ENCODE data around the gene CFAP73.

Gene CFAP73

DNA sequence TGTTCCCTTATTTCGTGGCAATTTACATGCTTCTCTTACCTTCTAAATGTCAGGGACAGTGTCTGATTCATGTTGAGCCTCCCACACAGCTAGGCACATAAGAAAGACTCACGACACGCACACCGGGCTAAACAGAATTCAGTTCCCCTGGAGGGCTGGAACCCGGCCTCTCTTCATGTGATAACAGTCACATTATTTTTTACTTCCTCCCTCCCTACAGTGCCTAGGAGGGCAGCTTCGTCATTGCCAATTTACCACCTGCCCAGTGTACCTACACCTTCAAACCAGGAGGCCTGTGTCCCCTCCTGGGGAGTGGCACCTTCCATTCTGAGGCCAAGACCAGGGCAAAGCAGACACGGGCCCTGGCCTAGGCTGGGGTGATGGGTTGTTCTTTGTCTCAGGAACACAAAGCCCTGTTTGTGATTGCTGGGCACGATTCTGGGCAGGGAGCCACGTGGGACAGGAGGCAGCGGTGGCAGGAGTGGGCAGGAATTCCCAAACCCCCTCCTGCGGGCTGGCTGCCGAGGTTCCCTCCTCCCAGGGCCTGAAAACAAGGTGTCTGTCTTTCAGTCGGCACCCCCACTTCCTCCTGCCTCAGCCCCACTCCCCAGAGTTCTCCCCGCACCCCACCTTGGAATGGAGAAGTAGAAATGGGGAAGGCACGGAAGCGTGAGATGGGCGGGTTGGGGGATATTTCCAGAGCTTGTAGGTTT, 7.2 kb upstream of the CFAP73 start:
- DNase-seq (ENCODE audit: insufficient read length, low spot score) (no peak), FAIRE-seq (no peak)
- no peak for TF ChIP-seq POLR2A (IDR thresholded peaks at IDR 0.05; ENCODE audit: low read depth, low read length)

DNA sequence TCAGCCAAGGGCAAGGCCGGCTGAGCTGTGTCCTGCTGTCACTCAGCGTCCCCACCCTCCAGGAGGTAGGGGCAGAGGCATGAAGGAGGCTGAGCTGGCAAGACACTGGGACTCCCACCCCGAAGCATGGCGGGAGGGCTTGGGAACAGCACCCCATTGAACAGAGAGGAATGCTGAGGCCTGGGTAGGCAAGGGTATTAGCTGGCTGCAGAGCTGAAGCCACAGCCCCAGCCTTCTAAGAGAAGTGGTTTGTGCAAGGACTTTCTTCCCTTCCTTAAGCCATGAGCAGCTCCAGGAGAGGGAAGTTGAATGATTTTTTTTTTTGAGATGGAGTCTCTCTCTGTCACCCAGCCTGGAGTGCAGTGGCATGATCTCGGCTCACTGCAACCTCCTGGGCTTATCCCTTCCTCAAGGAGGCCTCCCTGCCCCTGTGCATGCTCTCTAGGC, 6.6 kb upstream of the CFAP73 start:
- no peak for DNase-seq (ENCODE audit: insufficient read length, low spot score)
- no peak for FAIRE-seq
- no peak for TF ChIP-seq POLR2A (IDR thresholded peaks at IDR 0.05; ENCODE audit: low read depth, low read length)

DNA sequence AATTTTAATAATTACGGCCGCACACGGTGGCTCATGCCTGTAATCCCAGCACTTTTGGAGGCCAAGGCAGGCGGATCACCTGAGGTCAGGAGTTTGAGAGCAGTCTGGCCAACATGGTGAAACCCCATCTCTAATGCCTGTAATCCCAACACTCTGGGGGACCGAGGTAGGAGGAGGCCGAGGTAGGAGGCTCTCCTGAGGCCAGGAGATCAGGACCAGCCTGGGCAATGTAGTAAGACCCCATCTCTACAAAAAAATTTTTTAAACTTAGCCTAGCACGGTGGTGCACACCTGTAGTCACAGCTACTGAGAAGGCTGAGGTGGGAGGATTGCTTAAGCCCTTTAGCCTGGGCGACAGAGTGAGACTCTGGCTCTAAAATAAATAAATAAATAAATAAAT, 5.6 kb upstream of the CFAP73 start:
- DNase-seq (ENCODE audit: insufficient read length, low spot score) (no peak), FAIRE-seq (no peak)
- no peak for TF ChIP-seq POLR2A (IDR thresholded peaks at IDR 0.05; ENCODE audit: low read depth, low read length)

DNA sequence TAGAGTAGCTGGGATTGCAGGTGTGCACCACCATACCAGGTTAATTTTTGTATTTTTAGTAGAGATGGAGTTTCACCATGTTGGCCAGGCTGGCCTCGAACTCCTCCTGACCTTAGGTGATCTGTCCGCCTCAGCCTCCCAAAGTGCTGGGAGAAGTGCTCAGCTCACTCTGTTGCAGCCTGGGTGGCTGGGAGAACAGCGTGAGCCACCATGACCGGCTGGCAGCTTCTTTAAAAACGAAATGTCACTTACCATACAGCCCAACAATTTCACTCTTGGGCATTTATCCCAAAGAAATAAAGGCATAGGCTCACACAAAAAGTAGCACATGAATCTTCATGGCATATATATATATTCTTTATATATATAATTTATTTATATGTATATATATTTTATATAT, 4.7 kb upstream of the CFAP73 start:
- TF ChIP-seq POLR2A (IDR thresholded peaks at IDR 0.05; ENCODE audit: low read depth, low read length) = no peak
- DNase-seq (ENCODE audit: insufficient read length, low spot score) (no peak), FAIRE-seq (no peak)

DNA sequence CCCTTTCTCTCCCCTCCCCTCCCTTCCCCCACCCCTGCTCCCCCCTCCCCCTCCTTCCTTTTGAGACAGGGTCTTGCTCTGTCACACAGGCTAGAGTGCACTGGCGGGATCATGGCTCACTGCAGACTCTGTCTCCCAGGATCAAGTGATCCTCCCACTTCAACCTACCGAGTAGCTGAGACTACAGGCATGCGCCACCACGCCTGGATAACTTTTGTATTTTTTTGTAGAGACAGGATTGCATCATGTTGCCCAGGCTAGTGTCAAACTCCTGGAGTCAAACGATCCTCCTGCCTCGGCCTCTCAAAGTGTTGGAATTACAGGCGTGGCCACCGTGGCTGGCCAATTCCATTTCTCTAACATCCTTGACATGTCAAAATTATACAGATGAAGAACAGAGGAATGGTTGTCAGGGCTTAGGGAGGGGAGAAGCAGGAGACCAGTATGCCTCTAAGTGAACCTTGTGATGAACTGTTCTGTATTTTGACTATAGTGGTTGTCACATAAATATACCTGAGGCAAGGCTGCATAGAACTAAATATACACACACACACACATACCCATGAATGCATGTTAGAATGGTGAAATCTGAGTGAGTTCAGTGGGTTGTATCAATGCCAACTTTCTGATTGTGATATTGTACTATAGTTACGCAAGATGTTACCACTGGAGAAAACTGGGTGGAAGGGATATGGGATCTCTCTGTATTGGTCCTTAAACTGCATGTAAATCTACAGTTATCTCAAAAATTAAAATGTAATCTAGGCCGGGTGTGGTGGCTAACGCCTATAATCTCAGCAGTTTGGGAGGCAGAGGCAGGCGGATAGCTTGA, 3.6 kb upstream of the CFAP73 start:
- no peak for TF ChIP-seq POLR2A (IDR thresholded peaks at IDR 0.05; ENCODE audit: low read depth, low read length)
- FAIRE-seq (no peak), DNase-seq (ENCODE audit: insufficient read length, low spot score) (no peak)

DNA sequence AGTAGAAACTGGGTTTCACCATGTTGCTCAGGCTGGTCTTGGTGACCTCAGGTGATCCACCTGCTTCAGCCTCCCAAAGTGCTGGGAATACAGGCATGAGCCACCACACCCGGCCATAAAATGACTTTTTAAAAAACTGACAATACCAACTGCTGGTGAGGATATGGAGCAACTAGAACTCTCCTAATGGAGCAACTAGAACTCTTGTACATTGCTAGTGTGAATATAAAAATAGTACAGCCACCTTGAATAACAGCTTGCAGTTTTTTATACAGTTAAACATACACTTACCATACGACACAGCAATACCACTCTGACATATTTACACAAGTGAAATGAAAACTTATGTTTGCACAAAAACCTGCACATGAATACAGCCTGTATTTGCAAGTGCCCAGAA, 2.5 kb upstream of the CFAP73 start:
- no peak for DNase-seq (ENCODE audit: insufficient read length, low spot score)
- FAIRE-seq = no peak

DNA sequence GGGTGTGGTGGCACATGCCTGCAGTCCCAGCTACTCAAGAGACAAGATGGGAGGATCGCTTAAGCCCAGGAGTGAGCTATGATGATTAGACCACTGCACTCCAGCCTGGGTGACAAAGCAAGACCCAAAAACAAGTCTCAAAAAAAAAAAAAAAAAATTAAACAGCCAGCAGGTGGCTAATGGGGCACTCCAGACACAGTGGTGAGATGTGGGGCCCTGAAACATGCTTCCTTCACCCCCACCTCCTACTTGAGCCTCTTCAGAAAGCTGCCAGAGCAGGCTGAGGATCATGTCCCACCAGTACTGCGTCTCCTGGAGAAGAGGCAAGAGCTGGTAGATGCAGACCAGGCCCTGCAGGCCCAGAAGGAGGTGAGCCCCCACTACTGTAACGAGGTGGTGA, 2.1 kb downstream of the CFAP73 start:
- no peak for FAIRE-seq
- no peak for TF ChIP-seq POLR2A (IDR thresholded peaks at IDR 0.05; ENCODE audit: low read depth, low read length)
- no peak for DNase-seq (ENCODE audit: insufficient read length, low spot score)

More for the DNA sequence above, 2.5 kb upstream of the CFAP73 start:
- no peak for TF ChIP-seq POLR2A (IDR thresholded peaks at IDR 0.05; ENCODE audit: low read depth, low read length)

DNA sequence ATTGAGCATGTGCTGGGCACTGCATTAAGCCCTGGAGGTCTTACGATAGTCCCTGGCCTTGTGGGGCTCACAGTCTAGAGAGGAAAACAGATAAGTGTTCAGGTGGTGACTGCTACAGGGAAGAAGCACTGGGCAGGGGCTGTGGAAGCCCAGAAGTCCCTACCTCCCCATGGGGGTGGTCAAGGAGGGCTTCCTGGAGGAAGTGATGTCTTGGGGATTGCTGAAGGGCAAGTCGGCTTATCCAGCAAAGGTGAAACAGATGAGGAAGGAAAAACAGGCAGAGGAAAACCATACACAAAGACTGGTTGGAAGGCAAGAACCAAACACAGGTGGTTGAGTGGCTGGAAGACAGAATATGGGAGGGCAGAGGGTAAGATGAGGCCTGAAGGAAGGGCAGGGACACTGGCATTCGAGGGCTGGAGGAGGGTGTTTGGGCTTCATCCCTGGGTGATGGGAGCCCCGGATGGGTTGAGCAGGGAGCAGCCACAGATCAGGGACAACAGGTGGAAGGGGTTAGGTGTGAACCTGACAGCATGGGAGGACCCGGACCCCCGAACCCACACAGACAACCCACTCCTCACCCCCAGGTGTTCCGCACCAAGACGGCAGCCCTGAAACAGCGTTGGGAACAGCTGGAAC, 2.8 kb downstream of the CFAP73 start:
- TF ChIP-seq POLR2A (IDR thresholded peaks at IDR 0.05; ENCODE audit: low read depth, low read length) = no peak
- FAIRE-seq = no peak
- no peak for DNase-seq (ENCODE audit: insufficient read length, low spot score)

DNA sequence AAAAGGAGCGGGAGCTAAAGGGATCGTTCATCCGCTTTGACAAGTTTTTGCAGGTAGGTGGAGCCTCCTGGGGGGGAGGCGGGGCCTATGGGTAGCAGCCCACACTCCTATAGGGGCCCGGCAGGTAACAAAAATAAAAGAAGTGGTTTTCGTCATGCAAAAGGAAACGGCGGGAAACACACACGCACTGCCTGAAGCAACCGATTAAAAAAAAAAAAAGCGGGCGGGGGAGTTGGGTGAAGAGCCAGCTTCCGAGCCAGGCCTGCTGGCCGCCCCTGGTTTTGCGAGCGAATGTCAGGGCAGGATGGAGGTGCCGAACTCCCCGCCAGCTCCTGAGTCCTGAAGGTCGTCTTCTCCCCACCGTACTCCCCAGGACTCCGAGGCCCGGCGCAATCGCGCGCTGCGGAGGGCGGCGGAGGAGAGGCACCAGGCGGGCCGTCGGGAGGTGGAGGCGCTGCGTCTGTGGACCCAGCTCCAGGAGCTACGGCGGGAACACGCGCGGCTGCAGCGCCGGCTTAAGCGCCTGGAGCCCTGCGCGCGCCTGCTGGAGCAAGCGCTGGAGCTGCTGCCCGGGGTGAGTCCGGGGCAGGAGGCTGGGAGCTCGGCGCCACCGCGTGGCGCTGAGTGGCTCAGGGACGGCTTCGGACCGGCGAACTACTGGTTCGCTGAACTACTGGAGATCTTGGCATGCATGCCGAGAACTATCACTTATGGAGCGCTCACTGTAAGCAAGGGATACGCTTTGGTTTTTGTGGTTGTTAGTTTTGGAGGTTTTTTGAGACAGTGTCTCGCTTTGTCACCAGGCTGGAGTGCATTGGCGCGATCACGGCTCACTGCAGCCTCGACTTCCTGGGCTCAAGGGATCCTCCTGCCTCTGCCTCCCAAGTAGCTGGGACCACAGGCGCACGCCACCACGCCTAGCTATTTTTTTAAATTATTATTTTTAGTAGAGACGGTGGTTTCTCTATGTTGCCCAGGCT, 3.6 kb downstream of the CFAP73 start:
- DNase-seq (ENCODE audit: insufficient read length, low spot score) (no peak), FAIRE-seq (no peak)
- no peak for TF ChIP-seq POLR2A (IDR thresholded peaks at IDR 0.05; ENCODE audit: low read depth, low read length)

DNA sequence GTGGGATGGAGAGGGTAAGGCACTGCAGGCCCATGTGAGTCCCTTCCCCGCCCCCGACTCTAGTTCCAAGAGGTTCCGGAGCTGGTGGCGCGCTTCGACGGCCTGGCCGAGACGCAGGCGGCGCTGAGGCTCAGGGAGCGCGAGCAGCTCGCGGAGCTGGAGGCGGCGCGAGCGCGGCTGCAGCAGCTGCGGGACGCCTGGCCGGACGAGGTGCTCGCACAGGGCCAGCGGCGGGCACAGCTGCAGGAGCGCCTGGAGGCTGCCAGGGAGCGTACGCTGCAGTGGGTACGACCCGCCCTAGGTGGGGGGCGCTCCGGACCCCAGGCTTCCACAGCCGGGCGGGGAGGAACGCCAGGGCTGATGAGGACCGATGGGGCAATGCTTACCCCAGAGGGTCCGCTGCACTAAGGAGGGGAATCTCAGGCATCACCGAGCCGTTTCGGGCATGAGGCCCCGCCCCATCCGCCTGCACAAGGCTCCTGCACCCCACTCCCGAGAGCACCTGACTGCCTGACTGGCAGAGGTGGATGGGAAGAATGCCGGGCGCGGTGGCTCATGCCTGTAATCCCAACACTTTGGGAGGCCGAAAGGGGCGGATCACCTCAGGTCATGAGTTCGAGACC, 4.9 kb downstream of the CFAP73 start:
- FAIRE-seq = no peak
- no peak for TF ChIP-seq POLR2A (IDR thresholded peaks at IDR 0.05; ENCODE audit: low read depth, low read length)
- DNase-seq (ENCODE audit: insufficient read length, low spot score) = no peak

DNA sequence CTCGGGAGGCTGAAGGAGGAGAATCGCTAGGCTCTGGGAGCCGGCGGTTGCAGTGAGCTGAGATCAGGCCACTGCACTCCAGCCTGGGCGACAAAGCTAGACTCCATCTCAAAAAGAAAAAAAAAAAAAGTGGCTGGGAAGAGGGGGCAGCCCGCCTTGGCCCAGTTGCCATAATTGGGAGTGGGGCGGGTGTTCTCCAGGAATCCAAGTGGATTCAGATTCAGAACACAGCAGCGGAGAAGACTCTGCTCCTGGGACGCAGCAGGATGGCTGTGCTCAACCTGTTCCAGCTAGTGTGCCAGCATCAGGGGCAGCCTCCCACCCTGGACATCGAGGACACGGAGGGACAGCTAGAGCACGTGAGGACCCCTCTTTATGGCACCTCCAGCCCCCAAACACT, 5.5 kb downstream of the CFAP73 start:
- TF ChIP-seq POLR2A (IDR thresholded peaks at IDR 0.05; ENCODE audit: low read depth, low read length) = no peak

DNA sequence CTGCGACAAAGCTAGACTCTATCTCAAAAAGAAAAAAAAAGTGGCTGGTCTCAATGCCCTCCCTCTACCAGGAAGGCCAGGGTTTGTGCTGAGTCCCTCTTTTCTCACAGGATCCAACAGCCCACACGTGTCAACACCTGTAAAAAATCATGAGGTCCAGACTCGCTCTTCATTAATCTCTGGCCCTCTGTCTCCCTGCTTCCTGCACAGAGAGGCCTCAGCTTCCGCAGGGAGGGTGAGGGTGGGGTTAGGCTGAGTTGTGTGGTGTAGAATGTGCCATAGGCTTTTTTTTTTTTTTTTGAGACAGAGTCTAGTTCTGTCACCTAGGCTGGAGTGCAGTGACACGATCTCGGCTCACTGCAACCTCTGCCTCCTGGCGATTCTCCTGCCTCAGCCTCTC, 6.1 kb downstream of the CFAP73 start:
- no peak for FAIRE-seq
- TF ChIP-seq POLR2A (IDR thresholded peaks at IDR 0.05; ENCODE audit: low read depth, low read length) = no peak
- no peak for DNase-seq (ENCODE audit: insufficient read length, low spot score)

More for the DNA sequence above, 5.5 kb downstream of the CFAP73 start:
- no peak for DNase-seq (ENCODE audit: insufficient read length, low spot score)
- FAIRE-seq = no peak
